NT2/D1 (cell line): ENCODE results near the gene CT45A9.
"Not testable (repeated sequence)": the region's sequence is repeated elsewhere in the genome, so short reads cannot be mapped to it uniquely, and the experiment has no call there.

ENCODE experiments used
- SUZ12 ChIP-seq: IDR thresholded peaks from 2 replicates; pipeline ENCODE4 v1.6.1; 2011; ENCODE audit not compliant: insufficient read length, insufficient read depth; ENCODE audit errors: extremely low read depth
- YY1 ChIP-seq: IDR thresholded peaks from 2 replicates; pipeline ENCODE4 v1.6.1; 2011; ENCODE audit not compliant: insufficient read length, insufficient read depth
- ZNF274 ChIP-seq: IDR thresholded peaks from 2 replicates; pipeline ENCODE4 v1.6.1; 2011; ENCODE audit warnings: mild to moderate bottlenecking, low read depth, low read length

DNA sequence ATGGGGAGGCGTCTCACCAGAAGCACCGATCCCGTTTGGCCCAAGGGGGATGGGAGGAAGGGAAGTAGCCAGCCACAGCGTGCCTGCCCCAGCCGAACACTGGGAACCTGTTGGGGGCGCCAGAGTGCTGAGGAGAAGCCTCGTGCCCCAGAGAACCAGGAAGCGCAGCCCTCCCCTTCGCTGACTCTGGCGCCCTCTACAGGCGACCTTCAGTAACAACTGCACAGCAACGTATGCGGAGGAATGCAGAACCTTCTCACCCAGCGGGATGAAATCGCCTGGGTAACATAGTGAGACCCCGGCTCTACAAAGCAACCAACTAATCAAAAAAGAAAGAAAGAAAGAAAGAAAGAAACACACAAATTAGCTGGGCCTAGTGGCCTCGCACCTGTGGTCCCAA, 17.2 kb downstream of the CT45A9 start, which contains the start of gene CT45A8:
- not testable (repeated sequence) for TF ChIP-seq YY1, ZNF274, SUZ12
